ENCODE results near the gene SLC34A1. TPM values are rescaled to one million over a fixed set of nuclear protein-coding genes. Genes with fewer than 3 reads are reported as not detected.

The SLC34A1 gene
- total RNA-seq, result not detected

GRCh38 chr5:177384134-177384533 is at the start of gene SLC34A1:
Gene SLC34A1 (plus strand): TSS chr5:177384434. CDS start chr5:177385742, 1,308 bp downstream.

GRCh38 chr5:177351392-177352329 is 32.6 kb upstream of the SLC34A1 start, which contains the start of gene LMAN2:
Gene LMAN2 (minus strand): TSS chr5:177351668. CDS start chr5:177351647, 21 bp downstream.

DNA sequence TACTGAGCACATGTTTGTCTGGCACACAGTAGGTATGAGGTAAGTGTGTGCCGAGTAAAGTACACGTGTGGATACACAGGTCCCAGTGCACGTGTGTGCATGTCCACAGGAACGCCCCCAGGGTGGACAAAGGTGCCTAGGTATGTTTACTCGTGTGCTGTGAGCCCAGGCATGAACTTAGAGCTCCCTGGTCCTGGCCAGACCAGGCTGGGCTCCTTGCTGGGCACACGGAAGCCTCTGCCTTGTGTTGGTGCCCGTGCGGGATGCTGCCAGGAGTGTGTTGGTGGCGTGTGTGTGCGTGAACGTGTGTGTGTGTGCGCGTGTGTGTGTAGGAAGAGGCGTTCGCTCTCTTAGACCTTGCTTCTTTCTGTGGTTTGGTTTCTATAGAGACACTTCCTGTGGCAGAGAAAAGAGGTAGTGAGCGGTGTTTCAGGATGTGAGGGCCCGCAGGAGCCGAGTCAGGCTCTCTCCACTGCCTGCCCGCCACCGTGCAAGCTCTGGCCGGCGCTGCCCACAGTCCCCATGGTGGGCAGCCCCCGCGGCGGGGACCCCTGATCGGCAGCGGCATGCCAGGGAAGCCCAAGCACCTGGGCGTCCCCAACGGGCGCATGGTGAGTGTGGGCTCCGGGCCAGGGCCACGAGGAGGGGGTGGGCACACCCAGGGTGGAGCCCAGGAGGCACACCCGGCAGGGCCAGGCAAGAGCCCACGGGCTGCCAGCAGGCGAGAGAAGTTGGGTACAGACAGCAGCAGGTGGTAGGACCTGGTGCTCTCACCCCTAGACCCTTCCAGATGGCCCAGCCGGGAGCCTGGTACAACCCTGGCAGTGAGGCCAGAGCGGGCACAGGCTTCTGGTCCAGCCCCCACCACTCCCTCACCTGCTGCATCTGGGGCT is 26.5 kb upstream of the SLC34A1 start, which contains the start of gene RGS14:
Gene RGS14, plus strand, starts transcription at position 466 of the 893 bp plus-strand sequence. Its CDS starts 101 bp downstream, at position 567.

GRCh38 chr5:177399997-177400868 is 16.0 kb downstream of the SLC34A1 start, which contains the start of gene PFN3:
Gene PFN3 (minus strand): TSS chr5:177400661. CDS start chr5:177400576, 85 bp downstream.

DNA sequence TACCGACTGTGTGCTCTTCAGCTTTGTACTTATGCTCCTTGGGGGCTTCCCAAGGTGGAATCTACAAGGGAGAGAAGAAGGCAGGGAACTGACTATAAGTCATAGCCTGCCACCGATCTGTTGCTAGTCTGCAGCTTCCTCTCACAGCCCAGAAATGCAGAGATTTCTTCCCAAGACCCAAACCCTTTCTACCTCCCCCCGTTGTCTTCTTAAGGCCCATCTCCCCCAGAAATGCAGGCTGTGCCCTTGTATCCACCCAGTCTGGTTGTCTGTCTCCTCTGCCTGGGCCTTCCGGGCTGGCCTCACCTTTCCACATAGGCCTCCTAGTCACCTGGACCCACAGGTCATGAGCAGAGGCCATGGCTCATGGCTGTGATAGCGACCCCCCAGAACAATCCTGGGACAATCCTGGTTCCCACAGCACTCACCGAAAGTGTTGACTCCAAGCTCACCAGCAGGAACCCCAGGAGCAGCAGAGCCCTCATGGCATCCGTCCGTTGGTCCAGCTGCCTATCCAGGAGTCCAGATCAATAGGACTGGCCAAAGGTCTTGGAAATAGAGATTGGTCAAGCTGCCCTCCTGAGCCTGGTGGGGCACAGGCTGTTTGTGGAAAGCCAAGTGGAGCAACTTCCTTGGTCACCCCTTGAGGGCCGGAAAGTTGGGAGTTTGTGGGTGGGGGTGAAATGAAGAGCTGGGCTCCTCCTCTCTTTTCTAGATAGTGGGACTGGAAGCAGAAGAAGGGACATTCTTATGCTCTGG is 25.0 kb downstream of the SLC34A1 start, which contains the start of gene F12:
Gene F12, minus strand, starts transcription at position 522 of the 759 bp plus-strand sequence. Its CDS starts 37 bp downstream, at position 485.

GRCh38 chr5:177426566-177427210 is 42.5 kb downstream of the SLC34A1 start, which contains the start of gene GRK6:
Gene GRK6 (plus strand): TSS chr5:177426676. CDS start chr5:177426846, 170 bp downstream.

GRCh38 chr5:177446200-177447065 is 62.2 kb downstream of the SLC34A1 start, which contains the start of gene PRR7:
Gene PRR7 (plus strand): TSS chr5:177446814. CDS start chr5:177455068, 8,254 bp downstream.

Other genes starting within 250 kb of the SLC34A1 start
- gene RAB24, start 80.7 kb upstream of the SLC34A1 start, total RNA-seq, result 15.2 TPM
- gene PRELID1, start 80.6 kb upstream of the SLC34A1 start, total RNA-seq, result 48.2 TPM
- 4.4 TPM for gene MXD3, start 72.5 kb upstream of the SLC34A1 start, total RNA-seq
- 90.0 TPM for gene LMAN2, start 32.8 kb upstream of the SLC34A1 start, total RNA-seq
- 10.1 TPM for gene RGS14, start 26.5 kb upstream of the SLC34A1 start, total RNA-seq
- gene PFN3, start 16.2 kb downstream of the SLC34A1 start, total RNA-seq, result not detected
- gene F12, start 25.1 kb downstream of the SLC34A1 start, total RNA-seq, result 7.4 TPM
- 25.4 TPM for gene GRK6, start 42.2 kb downstream of the SLC34A1 start, total RNA-seq
- gene PRR7, start 62.4 kb downstream of the SLC34A1 start, total RNA-seq, result 17.1 TPM
- 161 TPM for gene DBN1, start 89.2 kb downstream of the SLC34A1 start, total RNA-seq
- gene PDLIM7, start 113.2 kb downstream of the SLC34A1 start, total RNA-seq, result 8.1 TPM
- 4.4 TPM for gene DOK3, start 125.4 kb downstream of the SLC34A1 start, total RNA-seq
- 68.3 TPM for gene DDX41, start 132.5 kb downstream of the SLC34A1 start, total RNA-seq
- 40.1 TPM for gene FAM193B, start 170.1 kb downstream of the SLC34A1 start, total RNA-seq
- 44.8 TPM for gene TMED9, start 207.8 kb downstream of the SLC34A1 start, total RNA-seq
- gene B4GALT7, start 215.7 kb downstream of the SLC34A1 start, total RNA-seq, result 18.9 TPM